ENCODE results near the gene ESRRB.
A peak's percentile ranks its signal among the peaks of the same experiment; 100 is the strongest.

ESRRB gene

DNA sequence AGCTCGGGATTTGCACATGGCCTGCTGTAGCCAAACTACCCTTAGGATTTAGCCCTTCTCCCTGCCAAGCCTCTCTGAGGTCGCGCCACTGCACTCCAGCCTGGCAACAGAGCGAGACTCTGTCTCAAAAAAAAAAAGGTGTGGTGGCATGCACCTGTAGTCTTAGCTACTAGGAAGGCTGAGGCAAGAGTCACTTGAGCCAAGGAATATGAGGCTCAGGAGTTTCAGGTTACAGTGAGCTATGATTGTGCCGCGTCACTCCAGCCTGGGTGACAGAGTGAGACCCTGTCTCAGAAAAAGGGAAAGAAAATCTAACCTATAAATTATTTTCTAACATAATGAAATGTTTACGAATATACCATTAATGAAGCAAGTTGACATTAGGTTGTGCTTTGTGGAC, 29.7 kb downstream of the ESRRB start:
- no peak for DNase-seq

DNA sequence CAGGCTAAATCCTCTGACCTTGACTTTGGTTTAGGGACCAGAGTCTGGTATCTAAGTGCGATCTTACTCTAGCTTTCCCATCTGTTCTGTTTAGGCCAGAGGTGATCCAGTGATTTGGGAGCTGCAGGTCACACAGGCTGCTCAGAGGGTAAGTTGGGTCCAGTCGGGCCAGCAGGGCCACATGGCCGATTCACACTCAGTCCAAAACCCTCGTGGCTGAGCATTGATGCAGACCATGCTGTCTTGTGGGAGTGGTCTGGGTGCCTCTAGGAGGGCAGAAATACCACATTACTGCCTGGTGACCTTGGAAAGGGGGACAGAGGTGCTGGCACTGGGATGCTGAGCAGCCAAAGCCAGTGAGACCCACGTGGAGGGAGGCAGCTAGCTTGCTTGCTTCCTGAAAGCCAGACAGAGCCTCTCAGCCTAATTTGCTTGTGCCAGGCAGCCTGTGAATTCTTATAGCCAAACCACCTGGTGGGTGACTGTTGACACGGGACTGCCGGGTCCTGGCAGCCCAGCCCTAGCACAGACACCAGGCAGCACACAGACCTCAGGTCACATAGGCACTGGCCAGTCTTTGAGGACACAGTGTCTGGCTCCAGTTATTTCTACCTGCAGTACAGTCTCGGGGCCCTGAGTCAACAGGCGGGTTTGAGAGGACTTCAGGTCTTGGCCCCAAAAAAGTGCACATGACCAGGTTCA, 31.7 kb downstream of the ESRRB start:
- DNase-seq: no peak

DNA sequence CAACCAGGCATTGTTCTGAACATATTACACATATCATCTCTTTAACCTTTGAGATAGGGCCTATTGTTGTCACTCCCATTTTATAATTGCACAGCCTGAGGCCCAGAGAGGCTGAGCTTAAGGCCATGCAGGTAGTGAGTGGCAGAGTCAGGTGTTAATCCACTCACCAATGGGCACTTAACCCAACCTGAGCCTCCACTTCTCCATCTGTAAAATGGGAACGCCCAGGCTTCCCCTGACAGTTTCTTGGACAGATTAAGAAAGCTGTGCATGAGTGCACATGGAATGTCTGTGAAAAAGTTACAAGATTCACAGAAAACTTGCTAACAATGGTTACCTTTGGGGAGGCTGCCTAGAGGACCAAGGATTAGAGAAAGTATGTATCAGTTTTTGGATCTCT, 32.9 kb downstream of the ESRRB start:
- no peak for DNase-seq

DNA sequence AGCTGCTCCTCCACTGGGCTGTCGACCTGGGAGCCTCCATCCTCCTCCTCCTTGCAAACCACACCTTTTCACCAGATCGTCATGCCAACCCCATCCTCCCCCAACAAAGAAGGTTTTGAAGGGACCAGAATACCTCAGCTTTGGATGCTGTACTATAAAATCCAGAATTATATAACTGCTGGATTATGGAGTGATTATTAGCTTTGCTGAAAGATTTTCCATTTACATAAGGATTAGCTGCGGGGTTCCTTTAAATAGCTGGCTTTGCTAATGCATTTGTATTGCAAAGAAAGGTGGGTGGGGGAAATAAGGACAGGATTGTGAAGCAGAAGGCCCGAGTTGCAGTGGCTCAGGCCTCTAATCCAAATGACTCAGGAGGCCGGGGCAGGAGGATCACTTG, 36.6 kb downstream of the ESRRB start:
- DNase-seq: no peak

DNA sequence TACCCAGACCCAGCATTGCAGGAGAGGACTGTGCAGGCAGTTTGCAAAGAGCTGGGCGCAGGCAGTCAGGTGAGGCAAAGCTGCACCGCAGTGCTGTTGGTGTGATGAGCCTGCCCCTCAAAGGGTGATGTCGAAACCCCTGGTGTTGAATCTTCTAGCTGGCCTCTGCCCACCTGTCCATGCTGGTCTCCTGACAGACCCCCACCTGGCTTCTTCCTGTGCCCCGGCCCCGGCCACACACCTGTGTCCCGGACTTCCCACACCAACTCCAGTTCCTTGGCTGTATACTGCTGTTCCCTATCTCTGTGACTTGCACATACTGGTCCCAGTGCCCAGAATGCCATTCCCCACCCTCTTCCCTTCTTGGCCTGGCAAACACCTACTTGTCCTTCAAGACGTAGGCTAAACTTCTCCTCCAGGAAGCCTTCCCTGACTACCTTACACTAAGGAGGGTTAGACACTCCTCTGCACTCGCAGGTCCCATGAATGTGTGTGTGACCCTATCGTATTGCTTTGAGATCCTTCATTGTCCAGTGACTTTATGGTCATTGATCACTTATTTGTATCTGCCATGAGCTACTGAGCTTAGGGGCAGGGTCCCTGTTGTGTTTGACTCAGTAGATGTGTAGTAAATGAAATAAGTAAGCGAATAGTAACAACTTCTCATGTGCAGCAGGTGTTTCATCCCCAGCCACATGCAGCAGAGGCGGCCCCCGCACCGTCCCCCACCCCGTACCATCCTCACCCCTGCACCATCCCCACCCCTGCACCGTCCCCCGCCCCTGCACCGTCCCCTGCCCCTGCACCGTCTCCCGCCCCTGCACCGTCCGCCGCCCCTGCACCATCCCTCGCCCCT, 37.4 kb downstream of the ESRRB start:
- no peak for DNase-seq

DNA sequence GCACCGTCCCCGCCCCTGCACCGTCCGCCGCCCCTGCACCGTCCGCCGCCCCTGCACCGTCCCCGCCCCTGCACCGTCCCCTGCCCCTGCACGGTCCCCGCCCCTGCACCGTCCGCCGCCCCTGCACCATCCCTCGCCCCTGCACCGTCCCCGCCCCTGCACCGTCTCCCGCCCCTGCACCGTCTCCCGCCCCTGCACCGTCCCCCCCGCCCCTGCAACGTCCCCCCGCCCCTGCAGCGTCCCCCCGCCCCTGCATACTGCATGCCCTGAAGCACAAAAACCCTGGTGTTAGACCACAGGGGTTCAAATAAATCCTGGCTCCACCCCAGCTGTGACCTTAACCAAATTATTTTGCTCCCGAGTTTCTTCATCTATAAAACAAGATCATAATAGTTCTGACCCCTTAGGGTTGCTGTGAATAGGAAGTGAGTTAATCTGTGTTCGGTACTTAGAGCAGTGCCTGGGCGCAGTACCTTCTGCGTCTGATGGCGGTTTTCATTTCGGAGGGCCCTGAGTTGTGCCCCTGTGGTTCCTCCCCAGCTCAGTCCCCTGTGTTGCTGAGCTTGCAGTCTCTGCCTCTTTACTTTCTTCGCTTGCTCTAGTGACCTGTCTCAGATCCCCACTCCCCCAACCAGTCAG, 38.1 kb downstream of the ESRRB start:
- no peak for DNase-seq

DNA sequence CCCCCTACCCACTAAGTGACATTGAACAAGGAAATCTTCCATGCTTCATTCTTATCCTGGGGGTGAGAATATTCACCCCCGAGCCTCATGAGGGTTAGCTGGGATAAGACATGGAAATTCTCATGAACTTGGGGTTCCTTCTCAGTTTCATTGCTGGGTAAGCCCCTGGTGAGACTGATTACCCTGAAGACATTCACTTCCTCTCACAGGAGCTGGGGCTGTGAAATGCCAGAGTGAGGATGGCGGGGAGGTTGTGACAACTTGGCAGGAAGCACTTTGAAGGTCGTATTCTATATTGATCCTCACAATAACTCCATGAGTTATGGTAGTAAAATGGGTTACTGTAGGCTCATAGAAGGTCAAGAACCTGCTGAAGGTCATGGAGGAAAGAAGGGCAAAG, 43.5 kb downstream of the ESRRB start:
- no peak for DNase-seq

DNA sequence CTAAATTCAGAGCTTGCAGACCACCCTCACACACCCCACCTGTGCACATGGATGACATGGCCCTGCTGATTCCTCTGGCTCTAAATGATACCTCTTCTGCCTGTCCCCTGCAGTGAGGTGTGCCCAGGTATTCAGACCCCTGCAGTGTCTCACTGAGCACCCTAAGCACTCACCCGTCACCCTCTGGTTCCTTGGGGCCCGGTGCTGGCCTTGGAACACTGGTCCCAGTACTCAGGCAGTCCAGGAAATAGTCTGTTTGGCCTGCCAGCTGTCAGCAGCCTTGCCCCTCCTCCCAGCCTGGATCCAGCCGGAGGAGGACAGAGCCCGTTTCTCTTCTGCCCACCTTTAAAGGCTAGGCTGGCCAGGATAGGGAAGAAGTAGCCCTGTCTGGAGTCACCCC, 44.9 kb downstream of the ESRRB start:
- no peak for DNase-seq

DNA sequence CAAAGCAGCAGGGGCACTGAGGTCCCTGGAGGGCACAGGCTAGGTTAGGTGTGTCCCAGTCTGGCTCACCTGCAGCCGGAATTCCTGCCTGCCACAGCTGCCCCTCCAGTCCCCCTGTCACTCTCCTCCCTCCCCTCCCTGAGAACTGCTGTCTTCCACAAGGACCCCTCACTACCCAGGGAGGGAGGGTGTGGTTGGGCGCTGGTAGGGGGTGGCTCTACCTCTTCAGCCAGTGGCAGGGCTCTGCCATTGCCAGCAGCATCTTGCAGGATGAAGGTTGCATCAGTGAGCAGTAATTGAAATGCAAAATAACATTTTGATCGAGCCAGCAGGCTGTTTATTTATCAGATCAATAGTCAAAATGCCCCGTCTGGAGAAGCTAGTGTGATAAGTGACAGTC, 45.7 kb downstream of the ESRRB start:
- no peak for DNase-seq

DNA sequence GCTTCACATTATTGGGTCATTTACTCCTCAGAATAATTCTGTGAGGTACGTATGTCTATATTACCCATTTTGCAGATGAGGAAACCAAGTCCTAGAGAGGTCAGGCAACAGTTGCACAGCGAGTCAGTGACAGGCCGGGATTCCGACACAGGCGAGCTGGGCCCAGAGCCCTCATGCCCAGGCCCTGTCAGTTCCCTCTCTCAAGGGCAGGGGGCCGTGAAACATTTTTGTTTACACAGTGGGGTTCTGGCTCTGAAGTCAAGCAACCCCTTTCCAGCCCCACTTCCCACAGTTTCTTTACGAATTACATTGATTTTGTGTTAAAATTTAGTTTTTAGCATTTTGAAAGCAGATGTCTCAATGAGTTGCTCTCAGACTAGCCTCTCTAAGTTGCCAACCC, 46.7 kb downstream of the ESRRB start:
- no peak for DNase-seq

DNA sequence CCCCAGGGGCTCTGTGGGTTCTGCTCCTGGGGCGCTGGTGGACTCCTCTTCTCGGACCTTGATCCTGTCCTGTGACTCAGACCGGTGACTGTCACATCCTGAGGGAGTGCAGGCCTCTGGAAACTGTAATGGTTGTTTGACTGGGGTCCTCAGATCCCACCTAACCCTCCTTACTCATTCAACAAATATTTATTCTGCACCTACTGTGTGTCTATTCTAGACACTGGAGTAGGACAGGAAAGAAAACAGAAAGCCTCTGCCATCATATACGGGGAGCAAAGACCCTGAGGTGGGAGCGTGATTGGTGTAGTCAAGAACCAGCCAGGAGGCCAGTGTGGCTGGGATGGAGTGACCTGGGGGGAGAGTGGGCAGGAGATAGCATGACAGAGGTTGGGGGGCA, 47.6 kb downstream of the ESRRB start:
- no peak for DNase-seq

DNA sequence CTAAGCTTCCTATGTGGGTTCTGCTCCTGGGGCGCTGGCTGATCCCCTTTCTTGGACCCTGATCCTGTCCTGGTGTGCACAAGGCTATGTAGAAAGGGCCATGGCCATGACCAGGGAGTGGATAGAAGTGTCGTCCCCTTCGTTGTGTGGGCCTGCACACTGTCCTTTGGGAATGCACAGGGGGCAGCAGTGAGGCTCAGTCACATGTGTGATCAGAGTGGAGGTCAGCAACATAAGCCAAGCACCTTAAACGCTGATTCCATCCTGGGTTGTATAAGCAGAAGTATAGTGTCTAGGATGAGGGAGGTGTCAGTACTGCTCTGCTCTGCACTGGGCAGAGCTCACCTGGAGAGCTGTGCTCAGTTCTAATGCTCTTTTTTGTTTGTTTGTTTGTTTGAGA, 48.4 kb downstream of the ESRRB start:
- DNase-seq: no peak

DNA sequence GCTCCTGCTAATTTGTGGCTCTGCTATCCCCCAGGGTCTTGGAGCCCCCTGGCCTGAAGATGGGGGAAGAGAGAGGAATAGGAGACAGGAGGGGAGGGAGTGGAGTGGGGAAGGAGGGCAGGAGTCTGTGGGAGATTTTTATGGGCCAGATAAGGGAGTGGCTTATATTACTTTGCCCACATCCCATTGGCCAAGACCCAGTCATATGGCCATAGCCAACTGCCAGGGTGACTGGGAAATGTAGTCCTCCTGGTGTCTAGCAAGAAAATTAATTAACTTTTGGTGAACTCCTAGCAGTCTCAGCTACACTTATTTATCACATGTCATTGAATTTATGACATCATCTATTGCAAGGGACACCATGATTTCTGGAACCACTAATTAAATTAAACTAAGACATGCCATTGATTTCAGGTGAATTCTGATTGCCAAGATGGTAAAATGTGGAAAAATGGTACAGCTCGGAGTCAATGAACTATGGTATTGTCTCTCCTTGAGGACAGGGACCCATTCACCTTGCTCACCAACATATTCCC, 50.3 kb downstream of the ESRRB start:
- DNase-seq: no peak

DNA sequence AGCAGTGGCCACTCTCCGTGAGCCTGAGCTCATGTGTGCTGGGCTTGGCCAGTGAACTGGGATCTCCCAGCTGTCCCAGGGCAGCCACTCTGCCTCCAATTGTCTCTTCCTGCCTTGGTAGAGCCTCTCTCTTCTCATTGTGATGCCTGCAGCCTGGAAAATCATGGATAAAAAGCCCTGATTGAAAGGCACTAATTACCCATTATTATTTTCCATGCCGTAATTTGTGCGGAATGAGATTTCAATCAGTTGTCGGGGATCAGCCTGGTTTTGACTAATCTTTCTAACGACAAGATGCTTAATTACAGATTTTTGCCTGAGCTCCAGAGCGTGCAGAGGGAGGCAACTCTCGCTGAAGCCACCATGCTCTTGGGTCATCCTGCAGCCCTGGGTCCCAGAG, 52.7 kb downstream of the ESRRB start:
- DNase-seq: peak in 2 of 58 donors; percentile 0 to 7

DNA sequence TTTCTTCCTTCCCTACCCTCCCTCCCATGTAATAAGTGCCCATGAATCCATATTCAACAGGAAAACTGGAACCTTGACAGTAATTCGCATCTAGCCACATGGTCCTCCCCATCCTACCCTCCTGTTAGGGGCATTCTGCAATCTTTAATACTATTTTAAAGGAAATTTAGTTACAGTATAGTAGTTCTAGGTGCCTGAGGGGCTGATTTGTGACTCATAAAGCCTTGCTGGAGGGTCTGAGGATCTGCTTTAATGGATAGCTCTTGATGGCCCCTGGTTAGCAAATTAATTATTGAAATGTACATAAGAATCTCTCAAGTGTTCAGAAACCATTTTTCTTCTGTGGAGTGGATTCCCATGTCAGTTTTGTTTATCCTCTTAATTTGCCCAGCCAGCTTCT, 54.1 kb downstream of the ESRRB start:
- no peak for DNase-seq

DNA sequence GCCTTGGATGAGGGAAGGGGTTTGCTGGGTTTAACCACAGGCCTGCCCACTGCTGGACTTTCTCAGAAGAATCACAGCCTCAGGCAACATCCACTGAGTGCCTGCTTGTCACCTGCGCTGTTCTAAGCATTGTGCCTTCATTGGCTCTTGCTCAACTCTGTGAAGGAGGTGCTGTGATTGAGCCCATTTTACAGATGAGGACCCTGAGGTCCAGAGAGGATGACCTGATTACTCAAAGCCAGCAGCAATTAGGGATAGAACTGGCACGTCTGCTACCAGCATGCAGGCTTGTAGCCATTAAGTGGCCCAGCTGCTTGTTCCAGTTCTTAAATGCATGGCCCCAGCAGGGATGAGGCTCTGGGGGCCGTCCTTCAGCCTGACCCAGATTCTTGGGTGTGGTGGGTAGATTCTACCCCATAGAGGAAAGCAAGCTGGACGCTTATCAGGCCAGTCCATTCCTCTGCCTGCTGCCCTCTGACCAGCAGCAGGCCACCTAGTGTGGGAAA, 54.6 kb downstream of the ESRRB start:
- DNase-seq: no peak

DNA sequence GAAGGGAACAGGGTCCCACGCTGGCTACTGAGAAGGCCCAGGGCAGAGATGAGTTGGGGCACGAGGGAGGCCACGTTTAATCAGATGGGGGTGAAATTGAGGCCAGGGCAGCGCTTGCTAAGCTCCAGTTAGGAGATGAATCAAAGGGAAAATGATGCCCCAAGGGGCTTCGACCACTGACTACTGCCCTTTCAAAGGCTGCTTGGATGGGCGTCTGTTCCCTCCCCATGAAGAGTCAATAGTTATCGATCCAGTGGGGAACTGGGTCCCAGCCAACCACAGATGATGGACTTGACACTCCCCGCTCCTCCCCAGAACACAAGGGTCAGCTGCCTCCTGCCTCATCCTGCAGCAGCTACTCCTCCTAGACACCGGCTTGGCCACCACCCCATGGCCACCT, 55.6 kb downstream of the ESRRB start:
- DNase-seq: no peak

DNA sequence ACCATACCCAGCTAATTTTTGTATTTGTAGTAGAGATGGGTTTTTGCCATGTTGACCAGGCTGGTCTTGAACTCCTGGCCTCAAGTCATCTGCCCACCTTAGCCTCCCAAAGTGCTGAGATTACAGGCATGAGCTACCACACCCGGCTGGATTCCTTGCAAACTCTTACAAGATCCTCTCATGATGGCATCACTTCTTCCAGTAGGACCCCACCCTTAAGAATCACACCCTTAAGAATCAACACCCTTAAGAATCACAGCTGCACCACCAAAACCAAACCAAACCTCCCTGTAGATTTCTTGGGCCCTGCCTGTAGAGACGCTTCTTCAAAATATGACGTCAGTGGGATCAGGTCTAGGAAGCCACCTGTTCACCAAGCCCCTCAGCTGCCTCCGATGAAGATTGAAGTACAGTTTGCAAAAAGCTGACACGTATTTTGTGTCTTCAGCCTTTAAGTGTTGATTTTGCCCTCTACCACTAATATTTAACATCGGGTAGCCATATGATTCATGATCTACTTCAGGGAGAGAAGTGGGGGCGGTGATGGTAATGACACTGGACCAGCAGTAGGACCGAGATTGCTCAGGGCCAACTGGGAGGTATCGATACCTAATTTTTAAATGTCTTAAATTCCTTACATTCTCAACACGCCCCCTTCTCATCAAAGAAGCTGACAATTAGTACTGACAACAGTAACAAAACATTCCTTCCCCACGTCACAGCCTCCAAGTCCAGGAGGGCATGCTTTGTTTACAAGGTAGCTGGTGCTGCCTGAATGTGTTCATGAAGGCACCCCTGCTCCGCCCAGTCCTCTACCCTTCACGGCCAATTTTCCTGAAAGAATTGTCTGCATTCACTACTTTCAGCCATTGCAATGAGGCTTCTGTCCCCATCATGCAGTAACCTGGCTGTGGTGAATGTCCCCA, 57.2 kb downstream of the ESRRB start:
- no peak for DNase-seq

DNA sequence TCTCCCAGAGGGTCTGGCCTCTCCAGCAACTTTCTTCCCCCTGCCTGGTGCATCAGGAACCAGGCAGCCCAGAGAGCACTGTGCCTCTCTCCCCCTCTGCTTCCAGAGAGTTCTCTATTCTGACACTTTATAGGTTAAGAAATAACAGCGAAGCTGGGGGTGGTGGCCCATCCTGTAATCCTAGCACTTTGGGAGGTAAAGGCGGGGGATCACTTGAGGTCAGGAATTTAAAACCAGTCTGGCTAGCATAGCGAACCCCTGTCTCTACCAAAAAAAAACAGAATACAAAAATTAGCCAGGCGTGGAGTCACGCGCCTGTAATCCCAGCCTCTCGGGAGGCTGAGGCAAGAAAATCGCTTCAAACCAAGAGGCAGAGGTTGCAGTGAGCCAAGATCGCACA, 58.3 kb downstream of the ESRRB start:
- no peak for DNase-seq

DNA sequence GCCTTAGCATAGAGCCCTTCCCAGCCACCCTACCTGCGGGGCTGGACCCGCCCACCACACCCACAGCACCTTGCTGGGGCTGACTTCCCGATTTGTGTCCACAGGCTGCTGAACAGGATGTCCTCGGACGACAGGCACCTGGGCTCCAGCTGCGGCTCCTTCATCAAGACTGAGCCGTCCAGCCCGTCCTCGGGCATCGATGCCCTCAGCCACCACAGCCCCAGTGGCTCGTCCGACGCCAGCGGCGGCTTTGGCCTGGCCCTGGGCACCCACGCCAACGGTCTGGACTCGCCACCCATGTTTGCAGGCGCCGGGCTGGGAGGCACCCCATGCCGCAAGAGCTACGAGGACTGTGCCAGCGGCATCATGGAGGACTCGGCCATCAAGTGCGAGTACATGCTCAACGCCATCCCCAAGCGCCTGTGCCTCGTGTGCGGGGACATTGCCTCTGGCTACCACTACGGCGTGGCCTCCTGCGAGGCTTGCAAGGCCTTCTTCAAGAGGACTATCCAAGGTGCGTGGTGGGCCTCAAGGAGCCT, 63.4 kb downstream of the ESRRB start:
- DNase-seq: no peak

DNA sequence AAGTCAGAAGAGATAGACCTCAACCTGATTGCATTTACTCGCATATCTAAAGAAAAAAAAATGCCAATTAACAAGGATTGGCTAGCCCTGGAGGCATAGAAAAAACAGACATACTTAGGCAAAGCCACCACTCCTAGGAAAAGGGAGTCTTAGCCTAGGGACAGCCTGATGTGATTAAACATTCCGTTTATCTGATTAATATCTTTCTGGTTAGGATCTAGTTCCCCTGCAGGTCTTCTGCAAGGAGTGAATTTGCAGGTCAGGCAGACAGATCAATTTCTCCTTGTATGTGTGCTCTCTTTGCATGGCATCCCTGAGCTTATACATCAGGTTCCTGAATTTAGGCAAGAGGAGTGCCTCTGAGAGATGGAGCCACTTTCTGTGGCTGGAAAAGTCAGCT, 70.5 kb downstream of the ESRRB start:
- no peak for DNase-seq

Data from anterior cingulate cortex (tissue), 58 donors.